Prostate gland (tissue), 2 donors: ENCODE data around the gene ARL13A.

Experiments
- POLR2A ChIP-seq: fragments of 450-650 bp; IDR thresholded peaks from one replicate; pipeline ENCODE4 v1.6.1; 2016; ENCODE audit warnings: antibody characterized with exemption, mild to moderate bottlenecking
- POLR2AphosphoS5 ChIP-seq: sonication (generic); formaldehyde crosslinking; IDR thresholded peaks from one replicate; pipeline ENCODE4 v1.6.1; 2017; ENCODE audit warnings: antibody characterized with exemption
- TF ChIP-seq, protein P1 (sequence below), 4 experiments: fragments of 200-600 bp in 2 of 4; fragments of 450-650 bp in 2 of 4; sonication (generic) in 2 of 4; IDR thresholded peaks; 1 replicate in 3 of 4; 2 replicates in 1 of 4; pipeline ENCODE4 v1.5.1; 2016 to 2019; ENCODE audit warnings: antibody characterized with exemption in 4 of 4, mild to moderate bottlenecking in 2 of 4, moderate library complexity in 2 of 4

DNA sequence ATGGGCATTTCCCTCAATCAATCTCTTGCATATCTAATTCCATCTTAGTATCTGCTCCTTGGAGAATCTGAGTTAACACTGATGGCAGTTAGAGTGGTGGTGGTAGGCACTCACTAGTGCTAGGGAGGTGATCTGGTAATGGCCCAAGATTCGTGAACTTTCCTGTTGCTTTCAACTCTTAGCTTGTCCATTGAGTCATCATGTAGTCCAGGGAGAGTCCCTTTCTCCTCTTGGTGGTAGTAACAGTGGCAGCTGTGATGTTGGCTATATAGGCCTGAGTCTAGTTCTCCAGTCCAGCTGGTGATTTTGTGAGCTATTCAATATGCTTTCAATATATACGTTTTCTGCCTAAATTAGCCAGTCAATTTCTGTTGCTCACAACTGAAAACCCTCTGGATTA, 33.7 kb upstream of the ARL13A start:
- TF ChIP-seq, protein P1, sequence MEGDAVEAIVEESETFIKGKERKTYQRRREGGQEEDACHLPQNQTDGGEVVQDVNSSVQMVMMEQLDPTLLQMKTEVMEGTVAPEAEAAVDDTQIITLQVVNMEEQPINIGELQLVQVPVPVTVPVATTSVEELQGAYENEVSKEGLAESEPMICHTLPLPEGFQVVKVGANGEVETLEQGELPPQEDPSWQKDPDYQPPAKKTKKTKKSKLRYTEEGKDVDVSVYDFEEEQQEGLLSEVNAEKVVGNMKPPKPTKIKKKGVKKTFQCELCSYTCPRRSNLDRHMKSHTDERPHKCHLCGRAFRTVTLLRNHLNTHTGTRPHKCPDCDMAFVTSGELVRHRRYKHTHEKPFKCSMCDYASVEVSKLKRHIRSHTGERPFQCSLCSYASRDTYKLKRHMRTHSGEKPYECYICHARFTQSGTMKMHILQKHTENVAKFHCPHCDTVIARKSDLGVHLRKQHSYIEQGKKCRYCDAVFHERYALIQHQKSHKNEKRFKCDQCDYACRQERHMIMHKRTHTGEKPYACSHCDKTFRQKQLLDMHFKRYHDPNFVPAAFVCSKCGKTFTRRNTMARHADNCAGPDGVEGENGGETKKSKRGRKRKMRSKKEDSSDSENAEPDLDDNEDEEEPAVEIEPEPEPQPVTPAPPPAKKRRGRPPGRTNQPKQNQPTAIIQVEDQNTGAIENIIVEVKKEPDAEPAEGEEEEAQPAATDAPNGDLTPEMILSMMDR (IDR thresholded peaks at IDR 0.05): no peak
- TF ChIP-seq POLR2A (no peak), POLR2AphosphoS5 (no peak)
